Measurements from ENCODE around the gene MCTP2.

Gene MCTP2

DNA sequence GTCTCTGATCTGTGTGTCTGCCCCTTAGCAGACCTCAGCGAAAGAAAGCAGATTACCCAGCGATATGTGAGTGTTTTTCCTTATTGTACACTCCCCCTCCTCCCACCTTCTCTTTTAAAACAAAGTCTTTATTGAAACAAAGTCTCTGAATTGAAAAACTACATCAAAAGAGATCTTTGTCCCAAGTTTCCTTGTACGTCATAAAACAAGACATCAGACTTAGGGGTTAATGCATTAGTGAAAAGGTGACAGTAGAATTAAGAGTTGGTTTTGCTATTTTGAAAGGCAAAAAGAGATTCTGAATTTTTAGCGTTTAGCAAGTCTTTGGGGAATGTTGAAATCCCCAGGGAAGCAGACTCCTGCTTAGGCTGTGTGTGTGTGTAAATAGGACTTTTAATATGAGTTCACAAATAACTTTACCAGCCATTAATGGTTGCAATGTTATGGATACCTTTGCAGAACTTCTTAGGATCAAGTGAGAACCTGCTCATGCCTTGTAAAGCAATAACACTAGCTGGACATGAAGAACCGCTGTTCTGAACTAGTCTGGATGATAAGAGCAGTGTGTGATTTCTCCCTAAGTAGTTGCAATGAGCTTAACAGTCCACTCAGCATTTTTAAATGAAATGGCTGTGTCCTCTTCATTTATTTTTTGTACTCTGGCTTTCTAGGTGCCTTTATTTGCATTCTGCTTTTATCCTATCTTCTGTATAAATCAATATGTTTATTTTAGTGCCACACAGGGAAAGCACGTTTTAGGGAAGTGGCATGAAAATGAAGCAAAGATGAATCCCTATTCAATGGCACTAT is 136.6 kb downstream of the MCTP2 start:
- Histone ChIP-seq H3K9me3 (ENCODE audit: insufficient read depth, low read depth, low read length) (no peaks in the 10 kb centered on the region), H3K4me1 (ENCODE audit: insufficient read depth, low read length) (peaks cover 6% of the 10 kb centered on the region; the same call in 1 of the 2 replicates), H3K36me3 (ENCODE audit: insufficient read depth, low read depth, low read length) (no peaks in the 10 kb centered on the region), H3K27ac (ENCODE audit: low read length) (no peak overlapping the region), H3K4me3 (ENCODE audit: low read length) (no peak overlapping the region), H3K9ac (ENCODE audit: low read depth, low read length) (no peak overlapping the region), H3K27me3 (ENCODE audit: insufficient read depth, low read length) (no peaks in the 10 kb centered on the region)

DNA sequence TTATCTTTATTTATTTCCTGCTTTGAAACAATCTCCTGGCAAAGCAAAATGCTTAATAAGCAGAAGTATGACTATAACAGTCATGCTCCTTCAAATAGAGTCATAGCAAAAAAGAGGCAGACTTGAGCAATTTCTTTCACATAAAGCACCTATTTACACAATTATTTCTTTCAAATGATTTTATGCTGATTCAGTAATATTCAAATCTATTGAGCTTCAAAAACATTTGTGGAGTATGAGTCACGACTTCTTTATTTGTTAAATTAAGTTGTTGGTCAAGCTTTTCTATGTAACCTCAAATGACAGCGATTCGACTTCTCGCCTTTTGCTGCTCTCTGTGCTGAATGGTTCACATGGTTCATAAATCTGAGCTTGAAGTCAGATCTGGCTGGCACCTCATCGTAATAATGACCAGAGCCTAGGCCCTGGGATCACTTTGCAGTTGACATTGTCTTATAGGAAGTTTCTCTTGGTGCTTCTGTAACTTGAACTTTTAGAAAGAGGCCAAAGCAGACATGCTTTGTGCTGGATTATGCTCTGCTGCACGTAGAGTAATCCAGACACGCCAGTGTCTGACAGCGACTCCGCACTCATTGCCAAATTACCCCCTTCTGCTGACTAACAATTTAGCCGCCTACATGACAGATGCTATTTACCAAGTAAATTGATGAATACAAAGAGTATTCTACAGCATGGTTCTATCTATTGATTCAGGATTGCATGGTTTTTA is 139.0 kb downstream of the MCTP2 start:
- Histone ChIP-seq H3K36me3 (ENCODE audit: insufficient read depth, low read depth, low read length) (no peaks in the 10 kb centered on the region), H3K9ac (ENCODE audit: low read depth, low read length) (no peak overlapping the region), H3K4me1 (ENCODE audit: insufficient read depth, low read length) (peaks cover 6% of the 10 kb centered on the region; the same call in 1 of the 2 replicates), H3K9me3 (ENCODE audit: insufficient read depth, low read depth, low read length) (no peaks in the 10 kb centered on the region), H3K27me3 (ENCODE audit: insufficient read depth, low read length) (no peaks in the 10 kb centered on the region), H3K4me3 (ENCODE audit: low read length) (no peak overlapping the region), H3K27ac (ENCODE audit: low read length) (no peak overlapping the region)

DNA sequence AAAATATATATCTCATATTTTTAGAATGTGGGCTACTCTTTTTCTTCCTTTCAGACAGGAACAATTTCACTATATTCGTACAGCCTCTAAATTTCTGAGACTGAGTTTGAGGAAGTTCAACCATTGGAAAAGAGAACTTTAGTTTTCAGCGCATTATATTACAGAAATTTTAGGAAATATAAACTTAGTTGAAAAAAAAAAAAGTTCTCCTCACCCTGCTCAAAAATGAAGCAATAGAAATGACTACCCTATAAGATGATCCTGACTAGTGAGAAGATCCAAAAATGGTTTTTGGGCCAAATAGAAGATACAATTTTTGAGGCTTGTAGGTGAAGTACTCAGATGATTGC is 139.6 kb downstream of the MCTP2 start:
- Histone ChIP-seq H3K4me1 (ENCODE audit: insufficient read depth, low read length) (peaks cover 6% of the 10 kb centered on the region; the same call in 1 of the 2 replicates), H3K27me3 (ENCODE audit: insufficient read depth, low read length) (no peaks in the 10 kb centered on the region), H3K9ac (ENCODE audit: low read depth, low read length) (no peak overlapping the region), H3K9me3 (ENCODE audit: insufficient read depth, low read depth, low read length) (no peaks in the 10 kb centered on the region), H3K4me3 (ENCODE audit: low read length) (no peak overlapping the region), H3K27ac (ENCODE audit: low read length) (no peak overlapping the region), H3K36me3 (ENCODE audit: insufficient read depth, low read depth, low read length) (no peaks in the 10 kb centered on the region)

DNA sequence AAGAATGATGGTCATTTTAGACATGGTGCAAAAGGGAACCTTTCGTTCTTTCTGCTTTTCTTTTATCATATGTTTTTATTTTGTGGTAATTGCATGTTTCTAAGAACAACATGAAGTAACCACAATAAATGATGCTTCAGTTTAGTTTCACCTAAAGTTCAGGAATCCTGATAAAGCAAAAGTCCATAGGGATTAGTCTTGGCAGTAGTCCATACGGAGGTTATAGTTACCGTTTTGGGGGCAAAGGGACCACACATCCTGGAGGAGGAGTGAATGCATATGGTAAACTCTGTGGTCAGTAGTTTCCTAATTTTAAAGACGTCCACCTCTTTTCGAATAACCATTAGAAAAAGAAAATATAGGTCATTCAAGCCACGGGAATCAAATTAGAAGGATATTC is 141.5 kb downstream of the MCTP2 start:
- no peaks in the 10 kb centered on the region for H3K36me3 ChIP-seq (ENCODE audit: insufficient read depth, low read depth, low read length)

GRCh38 chr15:94375997-94376396 is 144.6 kb downstream of the MCTP2 start:
- no peak overlapping the region for H3K9ac ChIP-seq (ENCODE audit: low read depth, low read length)
- H3K4me3 ChIP-seq (ENCODE audit: low read length), result no peak overlapping the region

More for the DNA sequence above, 141.5 kb downstream of the MCTP2 start:
- Histone ChIP-seq H3K9me3 (ENCODE audit: insufficient read depth, low read depth, low read length) (no peaks in the 10 kb centered on the region), H3K27me3 (ENCODE audit: insufficient read depth, low read length) (no peaks in the 10 kb centered on the region), H3K27ac (ENCODE audit: low read length) (no peak overlapping the region), H3K4me1 (ENCODE audit: insufficient read depth, low read length) (peaks cover 6% of the 10 kb centered on the region; the same call in 1 of the 2 replicates), H3K9ac (ENCODE audit: low read depth, low read length) (no peak overlapping the region), H3K4me3 (ENCODE audit: low read length) (no peak overlapping the region)

GRCh38 chr15:94379986-94380385 is 148.6 kb downstream of the MCTP2 start:
- no peaks in the 10 kb centered on the region for H3K9me3 ChIP-seq (ENCODE audit: insufficient read depth, low read depth, low read length)
- no peaks in the 10 kb centered on the region for H3K4me1 ChIP-seq (ENCODE audit: insufficient read depth, low read length)
- no peak overlapping the region for H3K27ac ChIP-seq (ENCODE audit: low read length)
- no peaks in the 10 kb centered on the region for H3K27me3 ChIP-seq (ENCODE audit: insufficient read depth, low read length)
- H3K4me3 ChIP-seq (ENCODE audit: low read length), result no peak overlapping the region
- H3K9ac ChIP-seq (ENCODE audit: low read depth, low read length), result no peak overlapping the region
- no peaks in the 10 kb centered on the region for H3K36me3 ChIP-seq (ENCODE audit: insufficient read depth, low read depth, low read length)

More at GRCh38 chr15:94375997-94376396, 144.6 kb downstream of the MCTP2 start:
- no peak overlapping the region for H3K27ac ChIP-seq (ENCODE audit: low read length)
- H3K36me3 ChIP-seq (ENCODE audit: insufficient read depth, low read depth, low read length), result no peaks in the 10 kb centered on the region
- no peaks in the 10 kb centered on the region for H3K27me3 ChIP-seq (ENCODE audit: insufficient read depth, low read length)
- H3K4me1 ChIP-seq (ENCODE audit: insufficient read depth, low read length), result no peaks in the 10 kb centered on the region
- H3K9me3 ChIP-seq (ENCODE audit: insufficient read depth, low read depth, low read length), result no peaks in the 10 kb centered on the region

DNA sequence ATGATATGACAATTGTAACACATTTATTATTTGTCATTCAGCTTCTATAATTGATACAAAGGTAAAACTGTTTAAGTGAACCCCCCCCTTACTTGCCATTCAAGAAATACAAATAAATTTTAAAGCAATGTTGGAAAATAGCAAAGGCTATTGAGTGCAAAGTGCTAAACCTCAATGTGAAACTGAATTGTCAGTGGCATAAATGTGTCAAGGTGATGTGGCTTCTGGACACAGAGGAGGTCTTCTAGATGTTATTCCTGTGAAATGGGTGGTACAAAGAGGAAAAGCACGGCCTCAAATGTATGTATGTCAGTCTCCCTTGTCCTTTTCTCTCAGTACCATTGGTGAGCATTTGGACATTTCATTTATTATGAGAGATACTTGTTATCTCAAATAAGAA is 149.4 kb downstream of the MCTP2 start:
- Histone ChIP-seq H3K4me1 (ENCODE audit: insufficient read depth, low read length) (no peaks in the 10 kb centered on the region), H3K27ac (ENCODE audit: low read length) (no peak overlapping the region), H3K36me3 (ENCODE audit: insufficient read depth, low read depth, low read length) (no peaks in the 10 kb centered on the region), H3K9me3 (ENCODE audit: insufficient read depth, low read depth, low read length) (no peaks in the 10 kb centered on the region), H3K27me3 (ENCODE audit: insufficient read depth, low read length) (no peaks in the 10 kb centered on the region), H3K4me3 (ENCODE audit: low read length) (no peak overlapping the region), H3K9ac (ENCODE audit: low read depth, low read length) (no peak overlapping the region)

- Histone ChIP-seq H3K27ac (ENCODE audit: low read length) (no peak overlapping the region), H3K4me1 (ENCODE audit: insufficient read depth, low read length) (no peaks in the 10 kb centered on the region)
These were observed 150.0 kb downstream of the MCTP2 start for GRCh38 chr15:94381384-94381783.

DNA sequence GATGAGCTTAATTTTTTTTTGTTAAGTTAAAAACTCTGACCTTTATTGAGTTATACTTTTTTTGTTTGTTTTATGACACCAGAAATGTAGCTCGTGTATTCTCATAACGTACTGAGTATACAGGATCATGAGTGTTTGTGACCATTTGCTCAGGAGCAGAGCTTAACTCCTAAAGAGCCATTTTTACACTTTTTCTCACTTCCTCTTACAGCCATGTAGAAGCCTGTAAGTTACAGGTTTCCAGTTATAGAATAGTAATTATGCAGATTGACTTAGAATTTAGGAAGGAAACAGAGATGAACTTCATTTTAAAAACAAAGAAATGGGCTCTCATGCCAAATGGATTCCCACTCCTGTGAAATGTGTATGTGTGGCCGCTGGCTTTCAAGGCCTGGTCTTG is 151.7 kb downstream of the MCTP2 start:
- H3K4me1 ChIP-seq (ENCODE audit: insufficient read depth, low read length), result no peaks in the 10 kb centered on the region

More at GRCh38 chr15:94381384-94381783, 150.0 kb downstream of the MCTP2 start:
- Histone ChIP-seq H3K9ac (ENCODE audit: low read depth, low read length) (no peak overlapping the region), H3K4me3 (ENCODE audit: low read length) (no peak overlapping the region), H3K36me3 (ENCODE audit: insufficient read depth, low read depth, low read length) (no peaks in the 10 kb centered on the region), H3K9me3 (ENCODE audit: insufficient read depth, low read depth, low read length) (no peaks in the 10 kb centered on the region), H3K27me3 (ENCODE audit: insufficient read depth, low read length) (no peaks in the 10 kb centered on the region)

DNA sequence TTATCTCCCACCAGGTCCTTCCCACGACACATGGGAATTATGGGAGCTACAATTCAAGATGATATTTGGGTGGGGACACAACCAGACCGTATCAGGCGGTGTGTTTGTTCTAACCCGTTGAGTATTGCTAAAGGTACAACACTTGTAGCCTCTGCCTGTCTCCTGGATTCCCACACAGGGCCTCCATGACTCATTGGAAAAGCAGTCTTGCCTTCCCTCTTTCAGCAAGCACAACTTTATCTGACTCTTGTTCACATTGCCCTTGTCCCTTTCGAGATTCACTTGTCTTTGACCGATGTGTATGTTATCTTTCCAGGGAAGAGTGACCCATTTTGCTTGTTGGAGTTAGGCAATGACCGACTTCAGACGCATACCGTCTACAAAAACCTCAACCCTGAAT is 152.3 kb downstream of the MCTP2 start:
- H3K27me3 ChIP-seq (ENCODE audit: insufficient read depth, low read length), result no peaks in the 10 kb centered on the region
- no peaks in the 10 kb centered on the region for H3K9me3 ChIP-seq (ENCODE audit: insufficient read depth, low read depth, low read length)
- H3K36me3 ChIP-seq (ENCODE audit: insufficient read depth, low read depth, low read length), result no peaks in the 10 kb centered on the region
- H3K4me1 ChIP-seq (ENCODE audit: insufficient read depth, low read length), result no peaks in the 10 kb centered on the region
- no peak overlapping the region for H3K27ac ChIP-seq (ENCODE audit: low read length)
- no peak overlapping the region for H3K4me3 ChIP-seq (ENCODE audit: low read length)
- no peak overlapping the region for H3K9ac ChIP-seq (ENCODE audit: low read depth, low read length)

More for the DNA sequence above, 151.7 kb downstream of the MCTP2 start:
- H3K27me3 ChIP-seq (ENCODE audit: insufficient read depth, low read length), result no peaks in the 10 kb centered on the region
- no peaks in the 10 kb centered on the region for H3K9me3 ChIP-seq (ENCODE audit: insufficient read depth, low read depth, low read length)
- H3K4me3 ChIP-seq (ENCODE audit: low read length), result no peak overlapping the region
- H3K36me3 ChIP-seq (ENCODE audit: insufficient read depth, low read depth, low read length), result no peaks in the 10 kb centered on the region
- H3K9ac ChIP-seq (ENCODE audit: low read depth, low read length), result no peak overlapping the region
- H3K27ac ChIP-seq (ENCODE audit: low read length), result no peak overlapping the region

DNA sequence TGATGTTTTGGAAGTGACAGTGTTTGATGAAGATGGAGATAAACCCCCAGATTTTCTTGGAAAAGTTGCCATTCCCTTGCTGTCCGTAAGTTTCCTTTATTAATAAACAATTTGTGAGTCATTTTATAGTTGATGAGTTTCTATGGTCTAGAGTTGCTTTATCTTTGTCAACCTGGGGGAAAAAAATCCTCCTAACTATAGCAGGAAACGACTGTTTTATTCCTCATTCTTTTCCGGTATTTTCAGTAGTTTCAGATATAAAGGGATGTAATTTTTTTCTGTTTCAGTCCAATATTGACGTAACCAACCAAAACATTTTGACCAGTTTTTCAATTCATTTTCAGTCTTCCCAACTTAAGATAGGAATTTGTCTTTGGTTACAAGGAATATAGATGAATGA is 154.1 kb downstream of the MCTP2 start:
- H3K4me1 ChIP-seq (ENCODE audit: insufficient read depth, low read length), result no peaks in the 10 kb centered on the region
- no peak overlapping the region for H3K27ac ChIP-seq (ENCODE audit: low read length)

DNA sequence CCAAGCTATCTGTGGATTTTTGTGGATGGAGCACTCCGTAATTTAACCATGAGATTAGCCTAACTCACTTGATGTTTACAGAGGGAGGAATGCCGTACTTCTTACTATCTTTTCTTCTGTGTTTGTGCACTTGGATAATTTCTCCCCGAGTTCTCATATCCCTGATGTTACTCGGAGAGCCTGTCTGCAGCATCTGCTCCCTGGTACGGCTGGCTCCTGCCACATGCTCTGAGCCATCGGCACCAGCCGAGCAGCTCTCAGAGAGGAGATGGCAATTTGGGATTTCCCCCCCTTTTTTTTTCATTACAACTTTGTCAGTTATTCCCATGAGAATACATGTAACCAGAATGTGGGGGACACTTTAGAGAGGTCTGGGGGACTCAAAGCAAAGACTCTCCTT is 155.0 kb downstream of the MCTP2 start:
- Histone ChIP-seq H3K27ac (ENCODE audit: low read length) (no peak overlapping the region), H3K4me3 (ENCODE audit: low read length) (no peak overlapping the region), H3K36me3 (ENCODE audit: insufficient read depth, low read depth, low read length) (no peaks in the 10 kb centered on the region), H3K9me3 (ENCODE audit: insufficient read depth, low read depth, low read length) (no peaks in the 10 kb centered on the region), H3K9ac (ENCODE audit: low read depth, low read length) (no peak overlapping the region), H3K4me1 (ENCODE audit: insufficient read depth, low read length) (no peaks in the 10 kb centered on the region), H3K27me3 (ENCODE audit: insufficient read depth, low read length) (no peaks in the 10 kb centered on the region)

More for the DNA sequence above, 154.1 kb downstream of the MCTP2 start:
- Histone ChIP-seq H3K27me3 (ENCODE audit: insufficient read depth, low read length) (no peaks in the 10 kb centered on the region), H3K4me3 (ENCODE audit: low read length) (no peak overlapping the region), H3K9ac (ENCODE audit: low read depth, low read length) (no peak overlapping the region), H3K9me3 (ENCODE audit: insufficient read depth, low read depth, low read length) (no peaks in the 10 kb centered on the region), H3K36me3 (ENCODE audit: insufficient read depth, low read depth, low read length) (no peaks in the 10 kb centered on the region)

All from iPS-20b (cell line).